Heart left ventricle (tissue), 16 donors: ENCODE results near the gene ALDH3B1. TPM values are rescaled to one million over a fixed set of nuclear protein-coding genes. Genes with fewer than 3 reads are reported as not detected.

Experiments
- ATAC-seq, 4 donors: fragments of 200-7000 bp; cut with Tn5 transposase; one replicate each; pipeline ENCODE4 v1.9.1; 2020 to 2022; ENCODE audit warnings: moderate library complexity in 4 of 4, mild to moderate bottlenecking in 3 of 4, moderate number of reproducible peaks in 1 of 4
- DNase-seq, 5 donors: peaks; one replicate each; pipeline ENCODE4 v3.0.0-alpha.2; 2020
- H3K27ac ChIP-seq, 12 donors: fragments of 200-600 bp; sonication (generic) in 4 of 12; one replicate each; pipeline versions ENCODE4 v1.5.0 to v1.8.0; 2016 to 2022; ENCODE audit warnings: mild to moderate bottlenecking in 2 of 12
- H3K27me3 ChIP-seq, 9 donors: fragments of 200-600 bp; sonication (generic) in 2 of 9; one replicate each; pipeline versions ENCODE4 v1.5.1 to v1.8.0; 2016 to 2022; ENCODE audit warnings: mild to moderate bottlenecking in 3 of 9
- H3K36me3 ChIP-seq, 9 donors: fragments of 200-600 bp; sonication (generic) in 2 of 9; one replicate each; pipeline versions ENCODE4 v1.5.0 to v1.8.0; 2018 to 2022; ENCODE audit warnings: mild to moderate bottlenecking in 2 of 9
- H3K4me1 ChIP-seq, 12 donors: fragments of 200-600 bp; sonication (generic) in 4 of 12; one replicate each; pipeline versions ENCODE4 v1.5.0 to v1.8.0; 2016 to 2022; ENCODE audit warnings: mild to moderate bottlenecking in 3 of 12
- H3K4me3 ChIP-seq, 12 donors: fragments of 200-600 bp; sonication (generic) in 4 of 12; one replicate each; pipeline versions ENCODE4 v1.5.0 to v1.8.0; 2017 to 2022; ENCODE audit warnings: mild to moderate bottlenecking in 9 of 12, moderate library complexity in 4 of 12
- H3K9me3 ChIP-seq, 12 donors: fragments of 200-600 bp; sonication (generic) in 4 of 12; one replicate each; pipeline versions ENCODE4 v1.5.0 to v1.8.0; 2016 to 2022; ENCODE audit warnings: mild to moderate bottlenecking in 1 of 12
- POLR2A ChIP-seq, 2 donors: fragments of 450-650 bp; IDR thresholded peaks; one replicate each; pipeline ENCODE4 v1.6.1; 2017; ENCODE audit warnings: antibody characterized with exemption in 2 of 2, mild to moderate bottlenecking in 2 of 2, moderate library complexity in 2 of 2
- WGBS, 4 donors: extraction: QIAGEN DNeasy Blood & Tissue Kit in 2 of 4; methylation state at CpG; one replicate each; pipeline versions ENCODE4 v1.1.5 to v1.1.7; 2013 to 2018; 5-methylcytosine and 5-hydroxymethylcytosine counted together
- intact Hi-C, 10 donors: fragments of 100-400 bp; cut with DNase I; formaldehyde crosslinking; loops; one replicate each; pipeline versions ENCODE4 v1.11.1 to v1.14.2; 2022
- polyA plus RNA-seq, 2 donors: library from polyadenylated mRNA; stranded (reverse); fragments of 200-250 nt; gene quantifications; one replicate each; pipeline ENCODE4 v1.2.3, GENCODE V29; 2013
- total RNA-seq, 9 donors: library from RNA; depleted of rRNA in 2 of 9; stranded (reverse); fragments of >200 nt in 2 of 9; fragmentation: NEBNext Ultra II Directional in 3 of 9; extraction: Animal tissue kit (Norgen Biotek cat#: 25700) in 3 of 9; gene quantifications; one replicate each; pipeline versions ENCODE4 v1.1.0 to v1.2.4, GENCODE V29; 2016 to 2023
- TF ChIP-seq, protein P1 (sequence below), 12 donors: fragments of 200-600 bp; sonication (generic) in 4 of 12; IDR thresholded peaks; one replicate each; pipeline versions ENCODE4 v1.5.0 to v1.8.0; 2018 to 2022; ENCODE audit warnings: antibody characterized with exemption in 12 of 12, mild to moderate bottlenecking in 5 of 12
- donor health status: ischemic (EF 13 %, LVEDD 7.1; RV severe dilation, severe dysfunction).
- donor health status: healthy with polysubstance abuse.
- donor health status: DM: no; HTN: yes; CAD: no.
- donor health status: DM: no; HTN: no; CAD: no.
- donor health status: ischemic (EF 25% LVEDD 6.9; RV normal size, moderate dysfunction).
- donor health status: ischemic (EF 25% LVEDD 5.7; RV mildly dilated, moderate dysfunction).
- donor health status: healthy.
- donor health status: DM: yes; HTN: yes; CAD: no.
- donor health status: ischemic (EF 35%, LVEDD 5.7; RV mildly dilated, moderate dysfunction).
- donor health status: nonischemic (EF 11% LVEDD 7.7; RV severe dilation, severe dysfunction).
- donor health status: DM: yes; HTN: yes; CAD: no.
- donor health status: PGD.
- donor health status: ischemic (EF 29% LVEDD 5.4; RV normal size, mild dysfunction).
- donor health status: nonischemic (EF 23%, LVEDD 6.1; RV moderate dilation, normal function).

Gene ALDH3B1
- total and polyA plus RNA-seq, 11 donors, result 2.3 to 25.4 (median 4.4) TPM

DNA sequence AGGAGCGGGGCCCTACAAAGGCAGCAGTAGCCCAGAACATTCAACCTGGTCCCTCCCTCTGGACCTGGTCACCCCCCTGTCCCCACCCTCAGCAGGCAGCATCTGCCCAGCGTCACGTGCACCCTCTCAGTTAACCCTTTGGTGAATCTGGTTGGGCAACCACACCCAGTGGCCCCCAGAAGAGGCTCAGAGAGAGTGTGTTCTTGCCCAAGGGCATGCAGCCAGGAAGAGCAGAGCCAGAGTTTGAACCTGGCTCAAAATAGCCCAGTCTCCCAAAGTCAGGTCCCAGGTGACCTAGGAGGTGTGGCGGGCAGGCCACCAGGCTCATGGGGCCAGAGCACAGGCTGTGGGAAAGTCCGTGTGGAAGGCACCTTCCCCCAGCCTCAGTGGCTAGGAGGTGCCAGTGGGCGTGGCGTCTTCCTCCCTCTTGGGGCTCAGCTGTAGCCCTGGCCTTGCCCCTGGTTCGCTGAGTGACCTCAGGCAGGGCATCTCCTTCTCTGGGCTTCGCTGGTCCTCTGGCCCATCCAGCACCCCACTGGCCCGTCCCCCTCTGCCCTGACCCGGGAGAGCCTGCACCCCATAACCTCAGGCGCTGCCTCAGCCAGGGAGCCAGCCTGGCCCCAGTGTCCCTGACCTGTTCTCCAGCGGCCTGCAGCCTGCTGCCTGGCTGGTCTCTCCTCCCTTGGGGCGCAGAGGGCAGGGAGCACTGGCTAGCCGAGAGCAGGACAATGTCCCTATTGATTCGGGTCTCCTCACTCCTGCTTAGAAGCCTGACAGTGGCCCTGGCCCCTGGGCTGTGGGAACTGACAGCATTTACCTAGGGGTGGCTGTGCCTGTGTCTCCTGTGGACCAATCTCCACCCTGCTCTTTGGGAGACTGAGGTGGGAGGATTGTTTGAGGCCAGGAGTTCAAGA is 7.0 kb downstream of the ALDH3B1 start:
- H3K27me3 ChIP-seq, result no peaks in the 10 kb centered on the region
- no peak overlapping the region for H3K27ac ChIP-seq
- intact Hi-C loops, result loop anchor here in 1 of 10 donors (10.0 kb wide), 1 partner anchor 188 kb away; no protein-coding TSS in a partner anchor
- peaks cover 0 to 30% (median 1%) of the 10 kb centered on the region in 12 donors for H3K4me1 ChIP-seq
- H3K36me3 ChIP-seq, result no peaks in the 10 kb centered on the region
- TF ChIP-seq, protein P1, sequence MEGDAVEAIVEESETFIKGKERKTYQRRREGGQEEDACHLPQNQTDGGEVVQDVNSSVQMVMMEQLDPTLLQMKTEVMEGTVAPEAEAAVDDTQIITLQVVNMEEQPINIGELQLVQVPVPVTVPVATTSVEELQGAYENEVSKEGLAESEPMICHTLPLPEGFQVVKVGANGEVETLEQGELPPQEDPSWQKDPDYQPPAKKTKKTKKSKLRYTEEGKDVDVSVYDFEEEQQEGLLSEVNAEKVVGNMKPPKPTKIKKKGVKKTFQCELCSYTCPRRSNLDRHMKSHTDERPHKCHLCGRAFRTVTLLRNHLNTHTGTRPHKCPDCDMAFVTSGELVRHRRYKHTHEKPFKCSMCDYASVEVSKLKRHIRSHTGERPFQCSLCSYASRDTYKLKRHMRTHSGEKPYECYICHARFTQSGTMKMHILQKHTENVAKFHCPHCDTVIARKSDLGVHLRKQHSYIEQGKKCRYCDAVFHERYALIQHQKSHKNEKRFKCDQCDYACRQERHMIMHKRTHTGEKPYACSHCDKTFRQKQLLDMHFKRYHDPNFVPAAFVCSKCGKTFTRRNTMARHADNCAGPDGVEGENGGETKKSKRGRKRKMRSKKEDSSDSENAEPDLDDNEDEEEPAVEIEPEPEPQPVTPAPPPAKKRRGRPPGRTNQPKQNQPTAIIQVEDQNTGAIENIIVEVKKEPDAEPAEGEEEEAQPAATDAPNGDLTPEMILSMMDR (IDR thresholded peaks at IDR 0.05), result no peak
- no peak for TF ChIP-seq POLR2A (IDR thresholded peaks at IDR 0.05)
- 58 to 67% (median 62%) methylated on average over 12 to 16 of the region's 16 CpGs for WGBS, 4 donors
- DNase-seq, result no peak
- peak in 1 of 4 donors; percentile 16 for ATAC-seq
- no peaks in the 10 kb centered on the region for H3K9me3 ChIP-seq
- H3K4me3 ChIP-seq, result no peak overlapping the region

DNA sequence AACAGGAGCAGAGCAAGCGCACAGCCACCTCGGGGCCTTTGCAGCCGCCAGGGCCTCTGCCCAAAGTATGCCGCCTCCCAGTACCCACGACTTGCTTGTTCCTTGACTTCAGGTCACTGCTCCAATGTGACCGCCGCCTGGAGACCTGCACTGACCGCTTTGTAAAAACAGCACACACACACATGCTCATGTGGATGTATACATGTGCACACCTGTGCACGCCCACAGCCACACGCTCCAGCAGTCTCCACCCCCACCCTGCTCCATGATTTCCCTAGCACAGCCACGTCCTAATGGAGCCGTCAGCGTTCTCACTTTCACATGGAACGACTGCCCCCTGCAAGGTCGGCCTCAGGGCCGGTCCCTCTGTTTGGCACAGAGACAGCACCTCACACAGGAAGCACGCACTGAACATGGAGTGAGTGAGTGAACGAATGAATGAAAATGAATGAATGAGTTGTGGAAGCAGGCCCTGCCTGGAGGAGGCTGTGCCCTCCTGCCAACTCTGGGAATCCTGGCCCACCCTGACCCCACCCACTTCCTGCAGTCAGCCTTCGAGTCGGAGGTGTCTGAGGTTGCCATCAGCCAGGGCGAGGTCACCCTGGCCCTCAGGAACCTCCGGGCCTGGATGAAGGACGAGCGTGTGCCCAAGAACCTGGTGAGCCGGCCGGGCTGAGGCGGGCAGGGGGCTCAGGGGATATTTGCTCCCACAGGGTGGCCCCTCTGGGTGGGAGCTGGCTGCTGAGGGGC is 8.0 kb downstream of the ALDH3B1 start:
- no peak overlapping the region for H3K27ac ChIP-seq
- no peak for ATAC-seq
- WGBS, 4 donors, result 79 to 82% (median 81%) methylated on average over 23 to 27 of the region's 27 CpGs
- no peak overlapping the region for H3K4me3 ChIP-seq
- intact Hi-C loops, result loop anchor here in 1 of 10 donors (10.0 kb wide), 1 partner anchor 187 kb away; no protein-coding TSS in a partner anchor
- TF ChIP-seq, protein P1 (IDR thresholded peaks at IDR 0.05), result no peak
- no peak for TF ChIP-seq POLR2A (IDR thresholded peaks at IDR 0.05)
- DNase-seq, result no peak
- H3K27me3 ChIP-seq, result no peaks in the 10 kb centered on the region
- H3K36me3 ChIP-seq, result no peaks in the 10 kb centered on the region
- H3K9me3 ChIP-seq, result no peaks in the 10 kb centered on the region
- H3K4me1 ChIP-seq, result peaks cover 0 to 22% (median 1%) of the 10 kb centered on the region in 12 donors

DNA sequence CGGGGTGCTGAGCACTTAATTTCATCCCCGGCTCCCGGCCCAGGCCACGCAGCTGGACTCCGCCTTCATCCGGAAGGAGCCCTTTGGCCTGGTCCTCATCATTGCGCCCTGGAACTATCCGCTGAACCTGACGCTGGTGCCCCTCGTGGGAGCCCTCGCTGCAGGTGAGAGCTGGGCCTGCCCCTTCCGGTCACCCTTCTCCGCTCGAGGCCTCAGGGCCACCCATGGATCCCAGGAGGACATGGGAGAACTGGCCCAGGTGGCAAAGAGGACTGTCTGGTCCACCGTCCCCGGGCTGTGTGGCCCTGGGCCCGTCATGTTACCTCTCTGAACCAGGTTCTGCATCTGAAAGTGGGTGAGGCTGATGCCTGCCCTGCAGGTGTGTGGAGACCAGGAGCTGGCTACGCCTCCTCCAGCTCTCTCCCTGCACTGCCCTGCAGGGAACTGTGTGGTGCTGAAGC is 8.6 kb downstream of the ALDH3B1 start:
- ATAC-seq, result no peak
- Histone ChIP-seq H3K36me3 (no peaks in the 10 kb centered on the region), H3K4me3 (no peak overlapping the region), H3K27ac (no peak overlapping the region), H3K4me1 (peaks cover 0 to 16% (median 1%) of the 10 kb centered on the region in 12 donors), H3K27me3 (no peaks in the 10 kb centered on the region), H3K9me3 (no peaks in the 10 kb centered on the region)
- WGBS, 4 donors, result 87 to 98% (median 94%) methylated on average over 4 to 18 of the region's 18 CpGs
- TF ChIP-seq POLR2A (IDR thresholded peaks at IDR 0.05), result no peak
- TF ChIP-seq, protein P1 (IDR thresholded peaks at IDR 0.05), result no peak
- no peak for DNase-seq
- intact Hi-C loops, result loop anchor here in 1 of 10 donors (10.0 kb wide), 1 partner anchor 186 kb away; no protein-coding TSS in a partner anchor
